ENCODE results near the gene DNM1. TPM values are rescaled to one million over a fixed set of nuclear protein-coding genes. Genes with fewer than 3 reads are reported as not detected.

DNM1 gene
- total RNA-seq, 4 donors from 2014 or later = 4.3 to 18.9 (median 10.1) TPM

GRCh38 chr9:128169492-128169891, 33.7 kb upstream of the DNM1 start:
- H3K4me1 ChIP-seq = peaks cover 1% of the 10 kb centered on the region
- DNase-seq (ENCODE audit: low spot score in 2 of 2) = no peak
- peaks cover 65% of the 10 kb centered on the region for H3K36me3 ChIP-seq
- no peak overlapping the region for H3K4me3 ChIP-seq
- WGBS = 86% methylated on average over 8 of the region's 8 CpGs
- no peaks in the 10 kb centered on the region for H3K9me3 ChIP-seq
- TF ChIP-seq CTCF (IDR thresholded peaks at IDR 0.05) (no peak), POLR2A (IDR thresholded peaks at IDR 0.05) (no peak), EP300 (IDR thresholded peaks at IDR 0.05) (no peak), POLR2AphosphoS5 (IDR thresholded peaks at IDR 0.05) (no peak)
- no peaks in the 10 kb centered on the region for H3K27me3 ChIP-seq
- no peak overlapping the region for H3K27ac ChIP-seq

GRCh38 chr9:128169925-128170324, 33.3 kb upstream of the DNM1 start:
- Histone ChIP-seq H3K27me3 (no peaks in the 10 kb centered on the region), H3K36me3 (peaks cover 69% of the 10 kb centered on the region), H3K27ac (no peak overlapping the region), H3K4me3 (no peak overlapping the region), H3K4me1 (no peaks in the 10 kb centered on the region), H3K9me3 (no peaks in the 10 kb centered on the region)
- TF ChIP-seq CTCF (IDR thresholded peaks at IDR 0.05) (no peak), POLR2A (IDR thresholded peaks at IDR 0.05) (no peak), EP300 (IDR thresholded peaks at IDR 0.05) (no peak), POLR2AphosphoS5 (IDR thresholded peaks at IDR 0.05) (no peak)
- no peak for DNase-seq (ENCODE audit: low spot score in 2 of 2)
- WGBS = 77% methylated on average over 8 of the region's 8 CpGs

GRCh38 chr9:128174062-128174461, 29.1 kb upstream of the DNM1 start:
- no peaks in the 10 kb centered on the region for H3K9me3 ChIP-seq
- H3K4me3 ChIP-seq = no peak overlapping the region
- no peak for DNase-seq (ENCODE audit: low spot score in 2 of 2)
- H3K27me3 ChIP-seq = no peaks in the 10 kb centered on the region
- peaks cover 74% of the 10 kb centered on the region for H3K36me3 ChIP-seq
- TF ChIP-seq EP300 (IDR thresholded peaks at IDR 0.05) = no peak
- TF ChIP-seq POLR2AphosphoS5 (IDR thresholded peaks at IDR 0.05) = no peak
- no peak for TF ChIP-seq POLR2A (IDR thresholded peaks at IDR 0.05)
- no peak for TF ChIP-seq CTCF (IDR thresholded peaks at IDR 0.05)
- H3K27ac ChIP-seq = no peak overlapping the region
- WGBS = 90% methylated on average over 4 of the region's 4 CpGs
- peaks cover 18% of the 10 kb centered on the region for H3K4me1 ChIP-seq

GRCh38 chr9:128175102-128175563, 28.0 kb upstream of the DNM1 start:
- WGBS = 82% methylated on average over 7 of the region's 8 CpGs

GRCh38 chr9:128175726-128176125, 27.5 kb upstream of the DNM1 start:
- peaks cover 75% of the 10 kb centered on the region for H3K36me3 ChIP-seq
- WGBS = 76% methylated on average over 2 of the region's 2 CpGs
- no peak for TF ChIP-seq EP300 (IDR thresholded peaks at IDR 0.05)
- no peak for TF ChIP-seq POLR2A (IDR thresholded peaks at IDR 0.05)
- no peak for TF ChIP-seq POLR2AphosphoS5 (IDR thresholded peaks at IDR 0.05)
- TF ChIP-seq CTCF (IDR thresholded peaks at IDR 0.05) = no peak

More at GRCh38 chr9:128175102-128175563, 28.0 kb upstream of the DNM1 start:
- Histone ChIP-seq H3K4me1 (peaks cover 18% of the 10 kb centered on the region), H3K27me3 (no peaks in the 10 kb centered on the region), H3K9me3 (no peaks in the 10 kb centered on the region), H3K4me3 (no peak overlapping the region), H3K27ac (no peak overlapping the region), H3K36me3 (peaks cover 74% of the 10 kb centered on the region)
- DNase-seq (ENCODE audit: low spot score in 2 of 2) = no peak
- no peak for TF ChIP-seq POLR2A (IDR thresholded peaks at IDR 0.05)
- no peak for TF ChIP-seq POLR2AphosphoS5 (IDR thresholded peaks at IDR 0.05)
- TF ChIP-seq CTCF (IDR thresholded peaks at IDR 0.05) = no peak
- TF ChIP-seq EP300 (IDR thresholded peaks at IDR 0.05) = no peak

More at GRCh38 chr9:128175726-128176125, 27.5 kb upstream of the DNM1 start:
- Histone ChIP-seq H3K9me3 (no peaks in the 10 kb centered on the region), H3K4me3 (no peak overlapping the region), H3K27ac (no peak overlapping the region), H3K4me1 (peaks cover 18% of the 10 kb centered on the region), H3K27me3 (no peaks in the 10 kb centered on the region)
- DNase-seq (ENCODE audit: low spot score in 2 of 2) = no peak
